ENCODE data around the gene PNPLA1.

The PNPLA1 gene

GRCh38 chr6:36339146-36339545, 69.3 kb downstream of the PNPLA1 start:
- H3K4me3 ChIP-seq (IDR thresholded peaks at IDR 0.05; ENCODE audit: insufficient read depth, low read depth, low read length) = no peak overlapping the region
- no peaks in the 10 kb centered on the region for H3K79me2 ChIP-seq (ENCODE audit: insufficient read depth, low read depth)
- no peak overlapping the region for H3K4me2 ChIP-seq

GRCh38 chr6:36340306-36340617, 70.4 kb downstream of the PNPLA1 start:
- H3K27ac ChIP-seq = no peak overlapping the region
- H3K4me3 ChIP-seq (IDR thresholded peaks at IDR 0.05; ENCODE audit: insufficient read depth, low read depth, low read length) = no peak overlapping the region
- H2AFZ ChIP-seq (ENCODE audit: low read depth) = no peak overlapping the region; the same call in 1 of the 2 replicates
- no peak for TF ChIP-seq CTCF (conservative IDR thresholded peaks at IDR 0.05; ENCODE audit: low read depth, low read length)
- no peaks in the 10 kb centered on the region for H3K27me3 ChIP-seq (ENCODE audit: insufficient read depth, low read depth)
- no peaks in the 10 kb centered on the region for H3K36me3 ChIP-seq (ENCODE audit: insufficient read depth)
- H4K20me1 ChIP-seq (ENCODE audit: insufficient read depth) = no peaks in the 10 kb centered on the region
- H3K79me2 ChIP-seq (ENCODE audit: insufficient read depth, low read depth) = no peaks in the 10 kb centered on the region
- peaks cover 8% of the 10 kb centered on the region for H3K4me1 ChIP-seq (ENCODE audit: low read depth, poor library complexity, severe bottlenecking)
- no peak overlapping the region for H3K9ac ChIP-seq
- H3K4me2 ChIP-seq = no peak overlapping the region

More at GRCh38 chr6:36339146-36339545, 69.3 kb downstream of the PNPLA1 start:
- Histone ChIP-seq H2AFZ (ENCODE audit: low read depth) (no peak overlapping the region), H3K27me3 (ENCODE audit: insufficient read depth, low read depth) (no peaks in the 10 kb centered on the region), H4K20me1 (ENCODE audit: insufficient read depth) (no peaks in the 10 kb centered on the region), H3K27ac (no peak overlapping the region), H3K9ac (no peak overlapping the region), H3K4me1 (ENCODE audit: low read depth, poor library complexity, severe bottlenecking) (peaks cover 8% of the 10 kb centered on the region), H3K36me3 (ENCODE audit: insufficient read depth) (no peaks in the 10 kb centered on the region)
- no peak for TF ChIP-seq CTCF (conservative IDR thresholded peaks at IDR 0.05; ENCODE audit: low read depth, low read length)

- H2AFZ ChIP-seq (ENCODE audit: low read depth) = peak overlapping the region; percentile 71
- no peak overlapping the region for H3K27ac ChIP-seq
- no peak overlapping the region for H3K4me2 ChIP-seq
- no peaks in the 10 kb centered on the region for H3K27me3 ChIP-seq (ENCODE audit: insufficient read depth, low read depth)
- no peaks in the 10 kb centered on the region for H3K36me3 ChIP-seq (ENCODE audit: insufficient read depth)
- H3K9ac ChIP-seq = no peak overlapping the region
- peak; percentile 87 for TF ChIP-seq CTCF (conservative IDR thresholded peaks at IDR 0.05; ENCODE audit: low read depth, low read length)
- no peaks in the 10 kb centered on the region for H4K20me1 ChIP-seq (ENCODE audit: insufficient read depth)
- H3K4me3 ChIP-seq (IDR thresholded peaks at IDR 0.05; ENCODE audit: insufficient read depth, low read depth, low read length) = no peak overlapping the region
- H3K79me2 ChIP-seq (ENCODE audit: insufficient read depth, low read depth) = no peaks in the 10 kb centered on the region
- peaks cover 8% of the 10 kb centered on the region for H3K4me1 ChIP-seq (ENCODE audit: low read depth, poor library complexity, severe bottlenecking)
Measured at GRCh38 chr6:36340618-36341454, 71.0 kb downstream of the PNPLA1 start.

GRCh38 chr6:36343109-36343680, 73.3 kb downstream of the PNPLA1 start:
- Histone ChIP-seq H2AFZ (ENCODE audit: low read depth) (no peak overlapping the region), H3K27me3 (ENCODE audit: insufficient read depth, low read depth) (no peaks in the 10 kb centered on the region), H3K27ac (no peak overlapping the region), H3K9ac (no peak overlapping the region), H3K4me3 (IDR thresholded peaks at IDR 0.05; ENCODE audit: insufficient read depth, low read depth, low read length) (no peak overlapping the region), H3K36me3 (ENCODE audit: insufficient read depth) (no peaks in the 10 kb centered on the region), H4K20me1 (ENCODE audit: insufficient read depth) (no peaks in the 10 kb centered on the region), H3K79me2 (ENCODE audit: insufficient read depth, low read depth) (no peaks in the 10 kb centered on the region), H3K4me1 (ENCODE audit: low read depth, poor library complexity, severe bottlenecking) (no peaks in the 10 kb centered on the region), H3K4me2 (no peak overlapping the region)
- TF ChIP-seq CTCF (conservative IDR thresholded peaks at IDR 0.05; ENCODE audit: low read depth, low read length) = no peak
